ENCODE results near the gene EP400. TPM values are rescaled to one million over a fixed set of nuclear protein-coding genes. Genes with fewer than 3 reads are reported as not detected.
"Not testable (repeated sequence)": the region's sequence is repeated elsewhere in the genome, so short reads cannot be mapped to it uniquely, and the experiment has no call there.

Gene EP400
- polyA plus RNA-seq, 4 donors = 33.2 to 42.3 (median 34.3) TPM

DNA sequence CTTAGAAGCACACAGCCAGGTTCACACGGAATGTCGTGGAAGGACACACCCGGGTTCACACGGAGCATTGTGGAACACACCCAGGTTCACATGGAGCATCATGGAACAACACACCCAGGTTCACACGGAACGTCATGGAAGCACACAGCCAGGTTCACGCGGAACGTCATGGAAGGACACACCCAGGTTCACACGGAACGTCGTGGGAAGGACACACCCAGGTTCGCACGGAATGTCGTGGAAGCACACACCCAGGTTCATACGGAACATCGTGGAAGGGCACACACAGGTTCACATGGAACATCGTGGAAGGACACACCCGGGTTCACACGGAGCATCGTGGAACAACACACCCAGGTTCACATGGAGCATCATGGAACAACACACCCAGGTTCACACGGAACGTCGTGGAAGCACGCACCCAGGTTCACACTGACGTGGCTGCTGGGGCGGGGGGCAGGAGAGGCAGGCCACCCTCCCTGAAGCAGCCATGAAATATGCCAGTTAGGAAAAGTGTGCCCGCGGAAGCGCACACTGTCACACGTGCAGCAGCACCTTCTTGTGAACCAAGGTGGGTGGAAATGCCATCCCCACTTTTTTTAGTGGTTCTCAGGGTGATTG lies 86.4 kb downstream of the EP400 start:
- no peak for DNase-seq (ENCODE audit: low read depth in 4 of 4, low spot score in 3 of 4)

DNA sequence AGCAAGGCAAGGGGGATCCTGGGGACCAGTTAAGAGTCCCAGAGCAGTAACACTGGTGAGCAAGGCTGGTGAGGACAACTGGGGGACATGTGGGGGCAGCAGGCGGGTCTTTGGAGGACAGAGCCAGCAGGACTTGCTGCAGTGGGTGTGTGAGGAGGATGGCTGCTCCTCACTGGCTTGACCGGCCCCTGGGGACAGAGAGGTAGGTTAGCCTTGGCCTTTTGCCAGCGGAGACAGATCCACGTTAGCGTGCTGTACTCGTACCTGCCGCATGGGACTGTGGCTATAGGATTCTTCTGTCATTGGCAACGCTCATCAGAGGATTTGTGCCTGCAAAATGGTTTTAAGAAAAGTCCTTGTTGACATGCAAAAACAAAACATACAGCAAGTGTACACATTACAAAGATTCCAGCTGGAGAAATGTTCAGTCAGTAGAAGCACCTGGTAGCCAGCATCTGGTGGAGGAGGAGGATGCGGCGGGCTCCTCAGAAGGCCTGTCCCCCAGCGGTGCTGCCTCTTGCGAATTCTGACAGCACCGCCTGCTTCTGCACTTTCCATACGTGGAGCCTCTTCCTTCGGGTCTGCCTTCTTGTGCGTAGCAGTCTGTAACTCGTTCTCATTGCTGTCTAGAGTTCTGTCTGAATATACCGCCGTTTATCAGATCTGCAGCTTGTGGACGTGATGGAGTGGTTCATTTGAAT lies 91.3 kb downstream of the EP400 start:
- no peak for DNase-seq (ENCODE audit: low read depth in 4 of 4, low spot score in 3 of 4)

DNA sequence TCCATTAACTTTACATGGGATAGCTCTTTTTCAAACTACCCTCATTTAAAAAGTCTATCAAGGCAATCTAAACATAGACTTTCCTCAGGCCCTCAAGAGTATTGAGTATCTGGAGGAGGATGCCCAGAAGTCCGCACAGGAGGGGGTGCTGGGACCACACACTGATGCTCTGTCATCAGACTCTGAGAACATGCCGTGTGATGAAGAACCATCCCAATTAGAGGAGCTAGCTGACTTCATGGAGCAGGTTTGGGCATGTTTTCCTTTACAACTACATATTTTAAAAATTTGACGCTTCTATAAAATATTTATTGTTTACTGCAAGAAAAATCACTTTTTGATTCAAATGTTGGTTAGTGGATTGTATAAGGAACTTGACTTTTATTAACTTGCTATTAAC lies 93.5 kb downstream of the EP400 start:
- DNase-seq (ENCODE audit: low read depth in 4 of 4, low spot score in 3 of 4) = no peak

DNA sequence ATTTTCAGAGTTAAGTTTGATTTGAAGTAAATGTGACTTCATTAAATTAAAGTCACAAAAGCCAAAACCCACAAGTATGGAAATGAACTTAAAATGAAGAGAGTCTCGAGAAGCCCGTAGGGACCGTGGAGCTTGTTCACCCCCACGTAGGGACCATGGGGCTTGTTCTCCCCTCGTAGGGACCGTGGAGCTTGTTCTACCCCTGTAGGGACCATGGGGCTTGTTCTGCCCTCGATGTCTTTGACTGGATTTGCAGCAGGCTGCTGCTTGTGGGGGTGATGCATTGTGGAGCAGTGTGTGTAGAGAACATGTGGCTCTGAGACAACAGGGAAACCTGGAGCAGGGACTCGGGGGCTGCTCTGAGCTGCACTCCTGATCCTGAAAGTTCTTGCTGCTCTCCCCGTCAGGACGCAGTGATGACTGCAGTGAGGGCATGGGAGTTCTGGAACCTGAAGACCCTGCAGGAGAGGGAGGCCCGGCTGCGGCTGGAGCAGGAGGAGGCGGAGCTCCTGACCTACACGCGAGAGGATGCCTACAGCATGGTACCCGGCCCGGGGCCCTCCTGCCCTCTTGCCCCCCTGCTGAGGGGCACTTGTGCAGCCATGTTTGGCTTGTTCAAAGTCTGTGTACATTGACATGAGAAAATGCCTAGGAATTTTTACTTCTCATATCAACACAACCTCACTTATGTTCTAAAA lies 94.2 kb downstream of the EP400 start:
- no peak for DNase-seq (ENCODE audit: low read depth in 4 of 4, low spot score in 3 of 4)

- no peak for DNase-seq (ENCODE audit: low read depth in 4 of 4, low spot score in 3 of 4)
These were observed 95.1 kb downstream of the EP400 start for GRCh38 chr12:132044661-132045412.

GRCh38 chr12:132045751-132046150 lies 96.0 kb downstream of the EP400 start:
- no peak for DNase-seq (ENCODE audit: low read depth in 4 of 4, low spot score in 3 of 4)

GRCh38 chr12:132046561-132046960 lies 96.8 kb downstream of the EP400 start:
- no peak for DNase-seq (ENCODE audit: low read depth in 4 of 4, low spot score in 3 of 4)

DNA sequence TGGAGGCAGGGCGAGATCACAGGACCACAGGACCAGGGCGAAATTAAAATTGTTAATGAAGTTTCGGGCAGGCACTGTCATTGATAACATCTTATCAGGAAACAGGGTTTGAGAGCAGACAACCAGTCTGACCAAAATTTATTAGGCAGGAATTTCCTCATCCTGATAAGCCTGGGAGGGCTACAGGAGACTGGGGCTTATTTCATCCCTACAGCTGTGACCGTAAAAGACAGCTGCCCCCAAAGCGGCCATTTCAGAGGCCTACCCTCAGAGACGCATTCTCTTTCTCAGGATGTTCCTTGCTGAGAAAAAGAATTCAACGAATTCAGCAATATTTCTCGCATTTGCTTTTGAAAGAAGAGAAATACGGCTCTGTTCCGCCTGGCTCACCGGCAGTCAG lies 97.9 kb downstream of the EP400 start:
- not testable (repeated sequence) for DNase-seq (ENCODE audit: low read depth in 4 of 4, low spot score in 3 of 4)

- no peak for DNase-seq (ENCODE audit: low read depth in 4 of 4, low spot score in 3 of 4)
These were observed 99.7 kb downstream of the EP400 start for GRCh38 chr12:132049442-132049841.

GRCh38 chr12:132049876-132050275 lies 100.1 kb downstream of the EP400 start:
- no peak for DNase-seq (ENCODE audit: low read depth in 4 of 4, low spot score in 3 of 4)

GRCh38 chr12:132051718-132052117 lies 102.0 kb downstream of the EP400 start:
- DNase-seq (ENCODE audit: low read depth in 4 of 4, low spot score in 3 of 4) = not testable (repeated sequence)

DNA sequence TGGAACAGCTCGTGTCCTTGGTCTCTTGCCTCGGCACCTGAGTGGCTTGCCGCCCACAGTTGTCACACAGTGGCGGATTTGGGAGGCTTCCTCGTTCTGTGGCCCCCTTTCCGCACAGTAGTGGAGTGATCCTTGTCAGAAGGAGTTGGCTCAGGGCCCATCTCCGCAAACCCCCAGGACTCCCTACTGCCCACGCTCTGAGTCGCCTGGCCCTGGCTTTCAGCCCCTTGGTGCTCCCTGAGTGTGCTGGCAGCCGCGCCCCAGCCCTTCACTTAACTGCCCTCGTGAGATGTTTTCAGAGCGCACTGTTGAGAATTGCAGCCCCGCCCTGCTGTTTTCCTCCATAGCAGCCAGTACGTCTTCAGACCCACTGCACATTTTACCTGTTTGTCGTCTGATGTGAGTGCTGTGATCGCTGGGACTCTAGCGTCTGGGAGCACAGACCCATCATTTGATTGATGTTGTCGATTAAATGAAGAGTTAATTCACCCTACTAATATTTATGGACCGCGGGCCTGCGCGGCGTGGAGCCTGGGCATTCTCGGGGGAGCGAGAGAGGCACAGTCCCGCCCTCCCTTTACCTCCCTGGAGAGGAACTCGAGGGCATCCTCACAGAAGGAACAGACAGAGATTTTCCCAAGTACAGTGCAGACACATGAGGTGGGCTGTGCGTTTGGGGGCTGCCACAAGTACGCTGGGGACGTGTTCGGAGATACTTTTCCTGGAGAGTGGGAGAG lies 102.6 kb downstream of the EP400 start:
- DNase-seq (ENCODE audit: low read depth in 4 of 4, low spot score in 3 of 4) = no peak

DNA sequence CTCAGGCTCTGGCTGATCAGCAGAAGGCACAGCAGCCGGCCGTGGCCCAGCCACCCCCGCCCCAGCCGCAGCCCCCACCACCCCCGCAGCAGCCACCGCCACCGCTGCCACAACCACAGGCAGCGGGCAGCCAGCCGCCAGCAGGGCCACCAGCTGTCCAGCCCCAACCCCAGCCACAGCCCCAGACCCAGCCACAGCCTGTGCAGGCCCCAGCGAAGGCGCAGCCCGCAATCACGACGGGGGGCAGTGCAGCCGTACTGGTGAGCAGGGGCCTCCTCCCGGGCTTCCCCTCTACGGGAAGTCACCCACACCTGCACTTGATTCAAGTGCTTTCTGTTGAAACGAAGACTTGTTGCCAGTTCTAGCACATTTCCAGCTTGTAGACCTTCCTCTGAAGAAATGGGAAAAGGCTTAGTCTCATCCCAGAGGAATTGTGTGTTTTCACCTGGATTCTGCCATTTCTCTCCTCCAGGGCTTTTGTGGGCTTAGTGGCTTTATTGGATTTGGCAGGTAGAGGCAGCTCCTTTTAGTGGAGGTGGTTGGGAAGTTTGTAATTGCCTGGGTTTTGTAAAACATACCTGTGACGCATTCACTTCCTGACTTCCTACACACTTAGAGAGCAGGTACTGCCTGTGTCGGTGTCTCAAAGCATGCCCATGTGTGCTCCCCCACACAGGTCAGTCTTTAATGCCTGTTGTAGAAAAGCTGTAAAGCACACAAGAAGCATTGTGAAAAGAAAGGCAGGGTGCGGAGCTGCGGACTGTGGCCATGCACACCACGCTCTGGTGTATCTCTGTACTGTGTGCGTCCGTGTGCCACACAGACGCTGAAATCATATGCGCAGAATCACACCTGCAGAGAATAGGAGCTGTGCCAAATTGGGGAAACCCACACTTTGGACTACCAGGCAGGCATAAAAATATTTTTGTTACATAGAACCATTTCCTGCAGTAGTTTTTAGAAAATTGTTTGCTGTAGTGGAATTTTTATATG lies 103.9 kb downstream of the EP400 start:
- no peak for DNase-seq (ENCODE audit: low read depth in 4 of 4, low spot score in 3 of 4)

- DNase-seq (ENCODE audit: low read depth in 4 of 4, low spot score in 3 of 4) = no peak
These were observed 105.2 kb downstream of the EP400 start for GRCh38 chr12:132054983-132055382.

DNA sequence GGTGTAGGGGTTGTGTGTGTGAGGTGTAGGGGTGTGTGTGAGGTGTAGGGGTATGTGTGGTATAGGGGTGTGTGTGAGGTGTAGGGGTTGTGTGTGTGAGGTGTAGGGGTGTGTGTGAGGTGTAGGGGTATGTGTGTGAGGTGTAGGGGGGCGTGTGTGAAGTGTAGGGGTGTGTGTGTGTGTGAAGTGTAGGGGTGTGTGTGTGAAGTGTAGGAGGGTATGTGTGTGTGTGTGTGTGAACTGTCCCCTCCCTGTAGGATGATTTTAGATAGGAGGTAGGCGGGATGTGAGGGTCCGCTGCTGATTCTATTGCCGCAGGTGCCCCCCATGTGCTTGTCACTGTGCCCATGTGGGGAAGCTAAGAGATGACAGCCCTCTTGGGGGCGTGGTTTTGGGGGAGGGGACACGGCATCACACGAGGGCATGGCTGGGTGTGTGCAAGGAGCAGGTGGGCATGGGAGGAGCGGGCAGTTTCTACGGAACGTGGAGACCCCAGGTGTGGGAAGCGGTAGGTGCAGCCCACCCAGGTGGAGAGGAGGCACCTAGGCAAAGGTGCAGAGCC lies 105.9 kb downstream of the EP400 start:
- no peak for DNase-seq (ENCODE audit: low read depth in 4 of 4, low spot score in 3 of 4)

GRCh38 chr12:132056320-132056719 lies 106.6 kb downstream of the EP400 start:
- DNase-seq (ENCODE audit: low read depth in 4 of 4, low spot score in 3 of 4) = no peak

GRCh38 chr12:132056951-132057350 lies 107.2 kb downstream of the EP400 start:
- no peak for DNase-seq (ENCODE audit: low read depth in 4 of 4, low spot score in 3 of 4)

DNA sequence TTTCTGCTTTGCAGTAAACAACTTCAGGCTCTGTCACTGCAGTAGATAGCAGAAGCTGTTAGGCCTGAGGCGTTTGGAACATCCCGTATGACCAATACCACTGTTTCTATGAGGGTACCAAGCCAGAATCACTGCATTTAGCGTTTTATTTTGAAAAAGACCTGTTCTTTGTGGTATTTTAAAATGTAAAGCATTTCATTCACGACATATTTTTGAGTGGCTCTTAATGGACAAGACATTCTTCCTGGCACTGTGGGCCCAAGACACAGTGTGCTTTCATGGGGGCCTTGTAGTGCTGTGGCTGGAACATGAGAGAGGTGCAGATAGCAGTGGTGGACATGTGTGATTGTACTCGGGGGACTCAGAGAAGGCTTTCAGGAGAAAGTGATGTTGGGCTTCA lies 107.9 kb downstream of the EP400 start:
- no peak for DNase-seq (ENCODE audit: low read depth in 4 of 4, low spot score in 3 of 4)

GRCh38 chr12:132061197-132061596 lies 111.5 kb downstream of the EP400 start:
- no peak for DNase-seq (ENCODE audit: low read depth in 4 of 4, low spot score in 3 of 4)
